ENCODE results near the gene IQCK.

GRCh38 chr16:19753815-19754643, 36.0 kb downstream of the IQCK start:
- TF ChIP-seq CTCF (IDR thresholded peaks at IDR 0.05) (no peak), POLR2AphosphoS5 (IDR thresholded peaks at IDR 0.05; ENCODE audit: insufficient read depth in 1 of 2, low read depth in 1 of 2) (peak in 1 of 2 donors; percentile 8), POLR2A (IDR thresholded peaks at IDR 0.05) (no peak)

All from vagina (tissue), 2 donors.